ENCODE results near the gene ZNF683.
"Not testable (repeated sequence)": the region's sequence is repeated elsewhere in the genome, so short reads cannot be mapped to it uniquely, and the experiment has no call there.

Gene ZNF683

DNA sequence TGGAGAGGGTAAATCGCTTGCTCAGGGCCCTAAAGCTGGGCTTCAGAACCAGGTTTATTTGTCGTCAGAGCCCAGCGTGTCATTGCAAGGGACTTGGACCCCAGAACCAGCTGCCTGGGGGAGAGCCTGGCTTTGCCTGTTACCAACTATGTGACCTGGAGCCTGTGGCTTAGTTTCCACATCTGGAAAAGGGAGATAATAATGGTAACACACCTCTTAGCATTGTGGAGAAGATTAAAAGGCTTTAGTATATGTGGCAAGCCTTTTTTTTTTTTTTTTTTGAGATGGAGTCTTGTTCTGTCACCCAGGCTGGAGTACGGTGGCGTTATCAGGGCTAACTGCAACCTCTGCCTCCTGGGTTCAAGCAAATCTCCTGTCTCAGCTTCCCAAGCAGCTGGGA is 42.3 kb downstream of the ZNF683 start:
- DNase-seq (ENCODE audit: low read depth, low spot score), result no peak
- no peaks in the 10 kb centered on the region for H3K36me3 ChIP-seq (ENCODE audit: insufficient read depth, low read length)
- no peak overlapping the region for H3K9ac ChIP-seq (ENCODE audit: insufficient read length)
- no peak overlapping the region for H3K27ac ChIP-seq
- H3K4me3 ChIP-seq, result no peak overlapping the region
- TF ChIP-seq POLR2AphosphoS5 (IDR thresholded peaks at IDR 0.05; ENCODE audit: borderline replicate concordance, low read depth, low read length) (no peak), FOXP2 (optimal IDR thresholded peaks at IDR 0.05; ENCODE audit: control extremely low read depth, extremely low read length, insufficient read depth) (no peak), EZH2 (IDR thresholded peaks at IDR 0.05) (no peak)
- no peaks in the 10 kb centered on the region for H3K9me3 ChIP-seq (ENCODE audit: low read depth, low read length)

- H3K9me3 ChIP-seq (ENCODE audit: low read depth, low read length); H3K27ac ChIP-seq; H3K4me3 ChIP-seq; H3K36me3 ChIP-seq (ENCODE audit: insufficient read depth, low read length); DNase-seq (ENCODE audit: low read depth, low spot score); H3K9ac ChIP-seq (ENCODE audit: insufficient read length): not testable (repeated sequence)
Measured at GRCh38 chr1:26329380-26329779, 43.2 kb downstream of the ZNF683 start.

GRCh38 chr1:26328597-26328996 is 44.0 kb downstream of the ZNF683 start:
- TF ChIP-seq POLR2AphosphoS5 (IDR thresholded peaks at IDR 0.05; ENCODE audit: borderline replicate concordance, low read depth, low read length), result no peak
- no peak for TF ChIP-seq FOXP2 (optimal IDR thresholded peaks at IDR 0.05; ENCODE audit: control extremely low read depth, extremely low read length, insufficient read depth)
- TF ChIP-seq EZH2 (IDR thresholded peaks at IDR 0.05), result no peak
- Histone ChIP-seq H3K9ac (ENCODE audit: insufficient read length) (no peak overlapping the region), H3K27ac (no peak overlapping the region), H3K4me3 (no peak overlapping the region), H3K9me3 (ENCODE audit: low read depth, low read length) (no peaks in the 10 kb centered on the region), H3K36me3 (ENCODE audit: insufficient read depth, low read length) (no peaks in the 10 kb centered on the region)
- no peak for DNase-seq (ENCODE audit: low read depth, low spot score)

- TF ChIP-seq POLR2AphosphoS5 (IDR thresholded peaks at IDR 0.05; ENCODE audit: borderline replicate concordance, low read depth, low read length) (no peak), FOXP2 (optimal IDR thresholded peaks at IDR 0.05; ENCODE audit: control extremely low read depth, extremely low read length, insufficient read depth) (no peak), EZH2 (IDR thresholded peaks at IDR 0.05) (no peak)
- H3K36me3 ChIP-seq (ENCODE audit: insufficient read depth, low read length), result no peaks in the 10 kb centered on the region
- DNase-seq (ENCODE audit: low read depth, low spot score), result no peak
- H3K9me3 ChIP-seq (ENCODE audit: low read depth, low read length), result no peaks in the 10 kb centered on the region
- no peak overlapping the region for H3K4me3 ChIP-seq
- H3K9ac ChIP-seq (ENCODE audit: insufficient read length), result no peak overlapping the region
- no peak overlapping the region for H3K27ac ChIP-seq
Measured at GRCh38 chr1:26327956-26328362, 44.6 kb downstream of the ZNF683 start.

- no peak for TF ChIP-seq EZH2 (IDR thresholded peaks at IDR 0.05)
- no peak for TF ChIP-seq POLR2AphosphoS5 (IDR thresholded peaks at IDR 0.05; ENCODE audit: borderline replicate concordance, low read depth, low read length)
- no peak for TF ChIP-seq FOXP2 (optimal IDR thresholded peaks at IDR 0.05; ENCODE audit: control extremely low read depth, extremely low read length, insufficient read depth)
- no peaks in the 10 kb centered on the region for H3K9me3 ChIP-seq (ENCODE audit: low read depth, low read length)
- no peak overlapping the region for H3K4me3 ChIP-seq
- no peaks in the 10 kb centered on the region for H3K36me3 ChIP-seq (ENCODE audit: insufficient read depth, low read length)
- no peak overlapping the region for H3K27ac ChIP-seq
- H3K9ac ChIP-seq (ENCODE audit: insufficient read length), result no peak overlapping the region
- no peak for DNase-seq (ENCODE audit: low read depth, low spot score)
Measured at GRCh38 chr1:26324550-26324949, 48.0 kb downstream of the ZNF683 start.

- no peaks in the 10 kb centered on the region for H3K36me3 ChIP-seq (ENCODE audit: insufficient read depth, low read length)
Measured at GRCh38 chr1:26323382-26323781, 49.2 kb downstream of the ZNF683 start.

GRCh38 chr1:26322042-26322331 is 50.6 kb downstream of the ZNF683 start:
- DNase-seq (ENCODE audit: low read depth, low spot score), result no peak
- TF ChIP-seq EZH2 (IDR thresholded peaks at IDR 0.05), result no peak
- TF ChIP-seq POLR2AphosphoS5 (IDR thresholded peaks at IDR 0.05; ENCODE audit: borderline replicate concordance, low read depth, low read length), result no peak
- no peak for TF ChIP-seq FOXP2 (optimal IDR thresholded peaks at IDR 0.05; ENCODE audit: control extremely low read depth, extremely low read length, insufficient read depth)
- H3K9me3 ChIP-seq (ENCODE audit: low read depth, low read length), result no peaks in the 10 kb centered on the region
- H3K4me3 ChIP-seq, result no peak overlapping the region
- no peak overlapping the region for H3K9ac ChIP-seq (ENCODE audit: insufficient read length)
- no peaks in the 10 kb centered on the region for H3K36me3 ChIP-seq (ENCODE audit: insufficient read depth, low read length)
- H3K27ac ChIP-seq, result no peak overlapping the region

More at GRCh38 chr1:26323382-26323781, 49.2 kb downstream of the ZNF683 start:
- DNase-seq (ENCODE audit: low read depth, low spot score), result no peak
- TF ChIP-seq POLR2AphosphoS5 (IDR thresholded peaks at IDR 0.05; ENCODE audit: borderline replicate concordance, low read depth, low read length), result no peak
- no peak for TF ChIP-seq FOXP2 (optimal IDR thresholded peaks at IDR 0.05; ENCODE audit: control extremely low read depth, extremely low read length, insufficient read depth)
- no peak for TF ChIP-seq EZH2 (IDR thresholded peaks at IDR 0.05)
- no peak overlapping the region for H3K4me3 ChIP-seq
- H3K9ac ChIP-seq (ENCODE audit: insufficient read length), result no peak overlapping the region
- H3K9me3 ChIP-seq (ENCODE audit: low read depth, low read length), result no peaks in the 10 kb centered on the region
- no peak overlapping the region for H3K27ac ChIP-seq

GRCh38 chr1:26321315-26322041 is 51.1 kb downstream of the ZNF683 start:
- Histone ChIP-seq H3K9ac (ENCODE audit: insufficient read length) (no peak overlapping the region), H3K27ac (no peak overlapping the region), H3K4me3 (no peak overlapping the region), H3K9me3 (ENCODE audit: low read depth, low read length) (no peaks in the 10 kb centered on the region), H3K36me3 (ENCODE audit: insufficient read depth, low read length) (no peaks in the 10 kb centered on the region)
- DNase-seq (ENCODE audit: low read depth, low spot score), result peak; percentile 26
- TF ChIP-seq POLR2AphosphoS5 (IDR thresholded peaks at IDR 0.05; ENCODE audit: borderline replicate concordance, low read depth, low read length), result no peak
- no peak for TF ChIP-seq EZH2 (IDR thresholded peaks at IDR 0.05)
- no peak for TF ChIP-seq FOXP2 (optimal IDR thresholded peaks at IDR 0.05; ENCODE audit: control extremely low read depth, extremely low read length, insufficient read depth)

DNA sequence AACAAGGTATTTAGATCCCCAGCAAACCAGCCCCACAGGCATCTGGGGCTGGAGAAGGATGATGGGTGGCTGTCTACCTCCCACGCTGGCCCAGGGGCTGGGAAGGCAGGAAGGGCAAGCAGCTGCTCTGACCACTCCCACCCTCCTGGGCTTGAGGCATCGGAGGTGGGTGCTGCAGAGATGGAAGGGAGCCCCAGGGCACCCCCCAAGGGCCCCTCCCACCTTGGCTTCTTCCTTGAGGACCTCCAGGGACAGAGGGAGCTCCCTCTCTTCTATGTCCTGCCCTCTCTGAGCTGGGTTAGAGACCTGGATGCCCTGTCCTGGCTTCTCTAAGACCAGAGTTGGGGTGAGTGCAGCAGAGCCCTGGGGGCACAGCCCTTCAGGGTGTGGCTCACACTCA is 51.7 kb downstream of the ZNF683 start:
- no peaks in the 10 kb centered on the region for H3K9me3 ChIP-seq (ENCODE audit: low read depth, low read length)
- no peak for TF ChIP-seq FOXP2 (optimal IDR thresholded peaks at IDR 0.05; ENCODE audit: control extremely low read depth, extremely low read length, insufficient read depth)
- TF ChIP-seq EZH2 (IDR thresholded peaks at IDR 0.05), result no peak
- no peak for TF ChIP-seq POLR2AphosphoS5 (IDR thresholded peaks at IDR 0.05; ENCODE audit: borderline replicate concordance, low read depth, low read length)
- no peak overlapping the region for H3K27ac ChIP-seq
- H3K4me3 ChIP-seq, result no peak overlapping the region
- no peak for DNase-seq (ENCODE audit: low read depth, low spot score)
- no peak overlapping the region for H3K9ac ChIP-seq (ENCODE audit: insufficient read length)
- H3K36me3 ChIP-seq (ENCODE audit: insufficient read depth, low read length), result no peaks in the 10 kb centered on the region

All from SK-N-MC (cell line).